Neural crest cell (in vitro differentiated cells): Measurements from ENCODE around the gene PHGDH. TPM values are rescaled to one million over a fixed set of nuclear protein-coding genes. Genes with fewer than 3 reads are reported as not detected.

Source experiments
- DNase-seq: peaks from one replicate; pipeline ENCODE4 v3.0.0; 2021; ENCODE audit warnings: low read depth, mixed read lengths, low spot score
- H3K27ac Mint-ChIP-seq: one replicate; pipeline ENCODE4 v1.8.0; 2021; ENCODE audit warnings: mild to moderate bottlenecking, mixed read lengths; ENCODE audit not compliant: unreplicated experiment
- H3K27me3 Mint-ChIP-seq: 2 replicates; pipeline ENCODE4 v1.8.0; 2021; ENCODE audit warnings: low read depth, mild to moderate bottlenecking, mixed read lengths
- H3K36me3 Mint-ChIP-seq: 2 replicates; pipeline ENCODE4 v1.8.0; 2021; ENCODE audit warnings: low read depth, mild to moderate bottlenecking, mixed read lengths
- H3K4me1 Mint-ChIP-seq: 2 replicates; pipeline ENCODE4 v1.8.0; 2021; ENCODE audit warnings: mixed read lengths
- H3K4me3 Mint-ChIP-seq: one replicate; pipeline ENCODE4 v1.8.0; 2021; ENCODE audit warnings: mild to moderate bottlenecking, mixed read lengths
- H3K9me3 Mint-ChIP-seq: 2 replicates; pipeline ENCODE4 v1.8.0; 2021; ENCODE audit warnings: mixed read lengths
- total RNA-seq: library from RNA; stranded (reverse); gene quantifications from 2 replicates; pipeline ENCODE4 v1.2.1, GENCODE V29; 2021
- TF ChIP-seq, protein P1 (sequence below): fragments of 200-600 bp; sonication (generic); conservative IDR thresholded peaks from 2 replicates; pipeline ENCODE4 v1.5.0; 2021; ENCODE audit warnings: antibody characterized with exemption, mild to moderate bottlenecking

Gene PHGDH
- total RNA-seq, 1 donor from 2014 or later = 365 TPM

DNA sequence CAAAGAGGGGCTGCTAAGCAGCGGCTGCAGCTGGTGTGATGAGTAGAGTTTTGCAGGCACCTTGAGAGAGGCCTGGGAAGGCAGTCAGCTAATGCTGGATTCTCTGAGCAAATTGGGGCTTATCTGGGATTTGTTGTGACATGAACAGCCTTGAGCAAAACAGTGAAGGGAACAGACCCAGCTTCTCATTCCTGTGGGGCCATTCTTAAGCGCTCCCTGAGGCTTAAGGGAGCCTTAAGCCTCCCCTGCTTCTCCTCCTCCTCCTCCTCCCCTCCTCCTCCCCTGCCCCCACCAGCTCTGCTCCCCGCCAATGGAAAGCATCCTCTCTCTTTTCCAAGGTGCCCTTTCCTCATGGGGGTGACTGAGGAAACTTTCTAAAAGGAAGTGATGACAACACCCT, 35.7 kb downstream of the PHGDH start:
- Mint-ChIP-seq H3K4me3 (no peak overlapping the region), H3K9me3 (peaks cover 2% of the 10 kb centered on the region), H3K36me3 (peaks cover 8% of the 10 kb centered on the region), H3K27me3 (peaks cover 6% of the 10 kb centered on the region), H3K4me1 (peaks cover 9% of the 10 kb centered on the region), H3K27ac (no peak overlapping the region)
- TF ChIP-seq, protein P1, sequence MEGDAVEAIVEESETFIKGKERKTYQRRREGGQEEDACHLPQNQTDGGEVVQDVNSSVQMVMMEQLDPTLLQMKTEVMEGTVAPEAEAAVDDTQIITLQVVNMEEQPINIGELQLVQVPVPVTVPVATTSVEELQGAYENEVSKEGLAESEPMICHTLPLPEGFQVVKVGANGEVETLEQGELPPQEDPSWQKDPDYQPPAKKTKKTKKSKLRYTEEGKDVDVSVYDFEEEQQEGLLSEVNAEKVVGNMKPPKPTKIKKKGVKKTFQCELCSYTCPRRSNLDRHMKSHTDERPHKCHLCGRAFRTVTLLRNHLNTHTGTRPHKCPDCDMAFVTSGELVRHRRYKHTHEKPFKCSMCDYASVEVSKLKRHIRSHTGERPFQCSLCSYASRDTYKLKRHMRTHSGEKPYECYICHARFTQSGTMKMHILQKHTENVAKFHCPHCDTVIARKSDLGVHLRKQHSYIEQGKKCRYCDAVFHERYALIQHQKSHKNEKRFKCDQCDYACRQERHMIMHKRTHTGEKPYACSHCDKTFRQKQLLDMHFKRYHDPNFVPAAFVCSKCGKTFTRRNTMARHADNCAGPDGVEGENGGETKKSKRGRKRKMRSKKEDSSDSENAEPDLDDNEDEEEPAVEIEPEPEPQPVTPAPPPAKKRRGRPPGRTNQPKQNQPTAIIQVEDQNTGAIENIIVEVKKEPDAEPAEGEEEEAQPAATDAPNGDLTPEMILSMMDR = no peak
- DNase-seq = no peak

DNA sequence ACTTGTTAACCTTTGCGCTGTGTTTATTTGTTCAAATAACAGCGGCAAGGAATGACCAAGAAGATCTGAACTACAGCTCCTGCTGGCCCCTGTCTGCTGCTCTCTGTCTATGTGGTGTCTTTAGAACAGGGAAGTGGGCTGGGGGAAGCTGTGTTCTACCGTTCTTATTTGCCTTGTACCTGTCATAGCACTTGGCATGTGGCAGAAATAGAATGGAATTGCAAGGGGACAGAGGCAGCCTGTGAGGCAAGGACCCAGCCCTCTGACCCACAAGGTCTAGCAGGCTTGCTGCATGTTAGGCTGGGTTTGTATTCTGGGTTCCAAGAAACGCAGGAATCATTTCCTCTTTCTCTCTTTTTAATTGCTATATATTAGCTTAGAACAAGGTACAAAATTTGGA, 36.3 kb downstream of the PHGDH start:
- TF ChIP-seq, protein P1 = no peak
- Mint-ChIP-seq H3K27me3 (peaks cover 6% of the 10 kb centered on the region), H3K36me3 (peaks cover 7% of the 10 kb centered on the region), H3K4me1 (peaks cover 9% of the 10 kb centered on the region), H3K27ac (no peak overlapping the region), H3K9me3 (peaks cover 2% of the 10 kb centered on the region), H3K4me3 (no peak overlapping the region)
- DNase-seq = no peak

DNA sequence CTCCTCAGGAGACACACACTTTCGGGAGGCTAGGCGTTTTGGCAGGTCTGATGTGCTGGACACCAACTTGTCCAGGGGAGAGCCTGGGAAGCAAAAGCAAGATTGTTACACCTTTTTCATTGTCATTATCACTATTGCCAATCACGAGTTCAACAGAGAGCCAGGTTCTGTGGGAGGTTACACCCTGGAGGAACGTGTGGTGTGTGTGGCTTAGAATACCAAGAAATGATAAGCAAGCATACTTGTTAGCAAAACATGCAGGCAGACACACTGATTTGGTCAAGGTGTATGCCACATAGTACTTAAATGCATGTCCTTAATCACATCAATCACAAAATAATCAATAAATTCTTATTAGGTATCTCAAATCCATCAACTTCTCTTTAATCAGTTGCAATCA, 40.9 kb downstream of the PHGDH start:
- Mint-ChIP-seq H3K27ac (no peak overlapping the region), H3K4me3 (no peak overlapping the region), H3K9me3 (peaks cover 2% of the 10 kb centered on the region), H3K4me1 (no peaks in the 10 kb centered on the region), H3K36me3 (no peaks in the 10 kb centered on the region), H3K27me3 (peaks cover 6% of the 10 kb centered on the region)
- TF ChIP-seq, protein P1 = no peak
- DNase-seq = no peak

DNA sequence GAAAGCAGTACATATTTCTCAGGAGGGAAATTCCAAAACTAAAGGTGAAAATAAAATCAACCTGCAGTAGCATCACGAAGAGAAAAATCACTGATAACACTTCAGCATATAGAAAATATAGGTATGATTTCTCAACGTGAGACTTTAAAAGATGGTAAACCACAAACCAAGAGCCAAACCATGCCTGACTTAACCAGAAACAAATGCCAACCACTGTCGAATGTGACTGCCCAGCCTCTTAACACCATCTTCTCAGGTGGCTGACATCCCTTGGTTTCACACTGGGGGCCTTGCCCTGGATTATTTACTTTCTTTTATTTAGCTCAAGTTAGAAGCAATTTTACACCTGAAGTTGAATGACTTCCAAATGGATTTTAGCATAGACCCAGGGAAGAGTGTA, 46.9 kb downstream of the PHGDH start:
- no peak overlapping the region for H3K4me3 Mint-ChIP-seq
- TF ChIP-seq, protein P1 = no peak
- H3K36me3 Mint-ChIP-seq = no peaks in the 10 kb centered on the region
- H3K9me3 Mint-ChIP-seq = no peaks in the 10 kb centered on the region
- H3K27ac Mint-ChIP-seq = no peak overlapping the region
- H3K4me1 Mint-ChIP-seq = no peaks in the 10 kb centered on the region
- no peak for DNase-seq
- H3K27me3 Mint-ChIP-seq = no peaks in the 10 kb centered on the region

DNA sequence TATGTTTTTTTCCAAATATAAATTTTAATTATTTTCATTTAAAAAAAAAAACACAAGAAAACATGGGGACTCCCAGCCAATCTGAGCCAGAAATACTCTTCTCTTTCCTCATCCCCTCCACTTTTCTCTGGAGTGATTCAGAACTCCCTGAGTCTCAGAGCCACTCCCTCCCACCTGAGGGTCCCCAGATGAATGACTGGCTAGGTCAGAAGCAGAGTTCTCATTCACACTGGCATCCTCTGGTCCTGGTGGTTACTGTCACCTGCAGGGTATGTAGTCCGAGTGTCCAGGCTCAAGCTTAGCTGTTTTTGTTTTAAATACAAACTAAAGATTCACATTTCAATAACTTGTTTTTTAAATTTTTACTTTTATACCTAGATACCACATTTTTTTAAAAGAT, 50.7 kb downstream of the PHGDH start:
- no peaks in the 10 kb centered on the region for H3K36me3 Mint-ChIP-seq
- H3K9me3 Mint-ChIP-seq = no peaks in the 10 kb centered on the region
- no peak overlapping the region for H3K27ac Mint-ChIP-seq
- H3K4me1 Mint-ChIP-seq = no peaks in the 10 kb centered on the region
- H3K4me3 Mint-ChIP-seq = no peak overlapping the region
- TF ChIP-seq, protein P1 = no peak
- no peak for DNase-seq
- peaks cover 6% of the 10 kb centered on the region for H3K27me3 Mint-ChIP-seq

DNA sequence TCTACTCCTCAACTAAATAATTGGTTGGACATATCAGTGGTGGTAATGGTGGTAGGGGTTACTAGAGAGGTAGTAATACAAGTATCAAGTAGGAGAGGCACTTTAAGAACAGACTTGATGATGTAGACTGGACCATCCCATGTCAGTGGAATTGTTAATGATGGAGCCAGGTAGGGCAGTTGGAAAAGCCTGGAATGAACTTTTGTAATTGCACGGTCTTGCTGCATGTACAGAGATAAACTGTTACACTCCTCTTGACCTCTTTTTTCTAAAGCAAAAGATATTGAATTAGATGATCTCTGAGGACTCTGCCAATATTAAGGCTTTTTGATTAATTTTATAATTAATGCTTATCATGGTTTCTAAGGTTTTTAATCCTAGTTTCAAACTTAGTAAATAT, 51.2 kb downstream of the PHGDH start:
- Mint-ChIP-seq H3K4me1 (no peaks in the 10 kb centered on the region), H3K27ac (no peak overlapping the region), H3K27me3 (peaks cover 6% of the 10 kb centered on the region), H3K9me3 (no peaks in the 10 kb centered on the region), H3K4me3 (no peak overlapping the region), H3K36me3 (no peaks in the 10 kb centered on the region)
- TF ChIP-seq, protein P1 = no peak
- no peak for DNase-seq
